Fibroblast of lung (primary cell): ENCODE measurements around the gene SPG11.

Experiments used
- EZH2 ChIP-seq: IDR thresholded peaks from 2 replicates; pipeline ENCODE4 v1.5.1; 2012; ENCODE audit warnings: low read length, control low read depth, mild to moderate bottlenecking; ENCODE audit errors: missing control alignments
- TF ChIP-seq, protein P1 (sequence below), 2 donors: IDR thresholded peaks in 1 of 2; conservative IDR thresholded peaks in 1 of 2; 1 replicate in 1 of 2; 2 replicates in 1 of 2; pipeline ENCODE4 v1.5.1; 2011 to 2012; ENCODE audit warnings: low read length in 2 of 2, control low read depth in 1 of 2, inconsistent platforms in 1 of 2, low read depth in 1 of 2, mild to moderate bottlenecking in 1 of 2

DNA sequence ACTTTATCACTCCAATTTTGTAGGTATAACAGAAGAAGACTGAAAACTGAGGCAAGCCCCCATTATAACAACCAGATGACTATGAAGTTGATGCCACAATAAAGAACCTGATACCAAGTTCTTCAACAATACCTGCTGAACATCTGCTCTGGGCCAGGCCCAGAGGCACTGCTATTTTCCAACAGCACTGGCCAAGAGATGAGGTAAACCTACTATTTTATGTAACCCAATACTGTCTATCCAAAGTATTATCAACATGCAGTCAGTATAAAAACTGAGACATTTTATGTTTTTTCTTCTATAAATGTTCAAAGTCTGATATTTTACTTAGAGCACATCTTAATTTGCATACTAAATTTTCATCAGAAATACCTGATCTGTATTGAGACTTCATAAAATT, 6.1 kb downstream of the SPG11 start:
- TF ChIP-seq, protein P1, sequence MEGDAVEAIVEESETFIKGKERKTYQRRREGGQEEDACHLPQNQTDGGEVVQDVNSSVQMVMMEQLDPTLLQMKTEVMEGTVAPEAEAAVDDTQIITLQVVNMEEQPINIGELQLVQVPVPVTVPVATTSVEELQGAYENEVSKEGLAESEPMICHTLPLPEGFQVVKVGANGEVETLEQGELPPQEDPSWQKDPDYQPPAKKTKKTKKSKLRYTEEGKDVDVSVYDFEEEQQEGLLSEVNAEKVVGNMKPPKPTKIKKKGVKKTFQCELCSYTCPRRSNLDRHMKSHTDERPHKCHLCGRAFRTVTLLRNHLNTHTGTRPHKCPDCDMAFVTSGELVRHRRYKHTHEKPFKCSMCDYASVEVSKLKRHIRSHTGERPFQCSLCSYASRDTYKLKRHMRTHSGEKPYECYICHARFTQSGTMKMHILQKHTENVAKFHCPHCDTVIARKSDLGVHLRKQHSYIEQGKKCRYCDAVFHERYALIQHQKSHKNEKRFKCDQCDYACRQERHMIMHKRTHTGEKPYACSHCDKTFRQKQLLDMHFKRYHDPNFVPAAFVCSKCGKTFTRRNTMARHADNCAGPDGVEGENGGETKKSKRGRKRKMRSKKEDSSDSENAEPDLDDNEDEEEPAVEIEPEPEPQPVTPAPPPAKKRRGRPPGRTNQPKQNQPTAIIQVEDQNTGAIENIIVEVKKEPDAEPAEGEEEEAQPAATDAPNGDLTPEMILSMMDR (conservative IDR thresholded peaks at IDR 0.05 in 1 of 2, IDR thresholded peaks at IDR 0.05 in 1 of 2; ENCODE audit: low read depth in 1 of 2, low read length in 2 of 2): no peak
- TF ChIP-seq EZH2: no peak
